ENCODE measurements around the gene STXBP5. TPM values are rescaled to one million over a fixed set of nuclear protein-coding genes. Genes with fewer than 3 reads are reported as not detected.

Gene STXBP5
- total RNA-seq, 1 experiment from 2014 or later: 11.6 TPM

GRCh38 chr6:147220345-147220744, 16.1 kb downstream of the STXBP5 start:
- Mint-ChIP-seq H3K4me1 (peaks cover 9 to 13% of the 10 kb centered on the region in 2 experiments), H3K27me3 (ENCODE audit: low read depth) (no peaks in the 10 kb centered on the region), H3K27ac (no peak overlapping the region), H3K9me3 (no peaks in the 10 kb centered on the region), H3K36me3 (ENCODE audit: insufficient read depth in 1 of 3, low read depth in 3 of 3) (peaks cover 0 to 2% (median 0%) of the 10 kb centered on the region in 3 experiments; a peak in 1 of 7 replicates), H3K4me3 (no peak overlapping the region)
- Histone ChIP-seq H2BK20ac (ENCODE audit: low read depth, low read length, poor library complexity, severe bottlenecking) (no peak overlapping the region), H4K5ac (ENCODE audit: insufficient read length, low read depth, low read length) (no peak overlapping the region), H2BK5ac (ENCODE audit: insufficient read length, low read length) (no peak overlapping the region), H3K27ac (ENCODE audit: insufficient read length, low read depth, low read length) (no peak overlapping the region), H3K27me3 (ENCODE audit: insufficient read depth, low read length) (no peaks in the 10 kb centered on the region), H2AFZ (ENCODE audit: low read length) (no peak overlapping the region), H2BK120ac (ENCODE audit: low read depth, low read length, poor library complexity, severe bottlenecking) (no peak overlapping the region), H3K79me1 (ENCODE audit: insufficient read depth, low read depth, low read length, poor library complexity, severe bottlenecking) (no peaks in the 10 kb centered on the region), H3K23ac (ENCODE audit: insufficient read length, low read depth, low read length) (no peak overlapping the region), H2AK5ac (ENCODE audit: insufficient read length, low read length) (no peak overlapping the region), H3K9me3 (ENCODE audit: control insufficient read depth, low read depth, low read length) (no peaks in the 10 kb centered on the region), H3K4me2 (ENCODE audit: insufficient read depth, insufficient read length, low read length) (no peak overlapping the region), H3K14ac (ENCODE audit: insufficient read depth, low read length) (no peak overlapping the region), H3K18ac (ENCODE audit: insufficient read length, low read depth, low read length) (no peak overlapping the region), H2BK15ac (ENCODE audit: low read depth, low read length) (no peak overlapping the region), H3K79me2 (ENCODE audit: insufficient read depth, low read length) (no peaks in the 10 kb centered on the region), H3K4me1 (ENCODE audit: insufficient read depth, low read length) (peaks cover 6% of the 10 kb centered on the region; the same call in 1 of the 2 replicates), H2BK12ac (ENCODE audit: insufficient read length, low read depth, low read length) (no peak overlapping the region), H3K4ac (ENCODE audit: low read depth, low read length) (no peak overlapping the region), H3K56ac (ENCODE audit: insufficient read length, low read depth, low read length) (no peak overlapping the region), H4K91ac (ENCODE audit: insufficient read length, low read depth, low read length) (no peak overlapping the region), H3K23me2 (ENCODE audit: insufficient read length, low read depth, low read length, poor library complexity, severe bottlenecking) (no peaks in the 10 kb centered on the region), H3T11ph (ENCODE audit: low read length) (no peak overlapping the region), H3K9ac (ENCODE audit: extremely low read depth, insufficient read length, low read length) (no peak overlapping the region), H4K8ac (replicated peaks; ENCODE audit: insufficient read length, low read depth, low read length) (no peak overlapping the region), H4K20me1 (ENCODE audit: control insufficient read depth, insufficient read depth, insufficient read length) (no peaks in the 10 kb centered on the region)
- no peak for TF ChIP-seq CTCF (conservative IDR thresholded peaks at IDR 0.05)
- WGBS (ENCODE audit: extremely low coverage, insufficient read length, low lambda C conversion rate): no CpG with 5 or more reads among the region's 2 CpGs
- DNase-seq: no peak

Data from H9 (cell line).